ENCODE measurements around the gene ATP13A5.
A peak's percentile ranks its signal among the peaks of the same experiment; 100 is the strongest.

ATP13A5 gene

DNA sequence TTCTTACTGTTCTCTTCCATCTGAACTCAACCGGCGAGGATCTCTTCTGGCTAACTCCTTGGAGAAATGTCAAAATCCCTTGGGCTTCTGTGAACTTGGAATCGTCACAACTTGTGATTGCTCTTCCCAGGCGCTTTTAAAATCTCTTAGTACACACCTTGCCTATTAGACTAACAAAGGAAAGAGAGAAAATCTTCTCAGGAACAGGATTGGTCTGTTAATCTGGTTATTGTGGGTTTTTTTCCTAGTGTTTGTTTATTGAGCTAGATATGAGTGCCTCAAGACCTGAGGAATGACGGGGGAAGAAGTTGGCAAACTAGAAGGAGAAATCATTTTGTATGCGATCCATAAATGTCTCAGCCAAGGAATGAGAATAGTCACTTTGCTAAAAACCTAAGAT lies at the start of gene ATP13A5:
ATP13A5 (minus strand) TSS at position 48 of the 400 bp plus-strand sequence; CDS start at position 20, 28 bp downstream.
- no peak for DNase-seq

- DNase-seq: no peak
Observed at GRCh38 chr3:193418576-193419373, 40.2 kb upstream of the ATP13A5 start.

GRCh38 chr3:193416629-193417028 lies 38.1 kb upstream of the ATP13A5 start:
- no peak for DNase-seq

DNA sequence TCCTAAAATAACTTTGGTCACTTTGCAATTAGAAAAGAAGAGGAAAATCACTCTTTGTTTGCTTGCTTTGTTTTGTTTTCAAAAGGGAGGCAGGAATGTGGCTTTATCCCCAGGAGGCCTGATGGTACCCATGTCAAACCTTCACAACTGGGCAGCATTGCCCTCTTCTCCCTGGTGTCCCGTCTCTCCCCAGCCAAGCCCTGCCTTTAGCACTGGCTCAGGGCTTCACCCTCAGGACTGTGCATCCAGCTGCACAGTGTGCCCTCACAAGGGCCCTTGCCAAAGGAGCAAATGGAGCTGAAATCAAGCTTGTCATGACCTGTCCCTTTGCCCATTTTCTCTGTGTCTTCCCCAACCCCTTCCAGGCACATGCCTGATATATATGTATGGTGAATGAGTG lies 29.1 kb upstream of the ATP13A5 start:
- DNase-seq: no peak

DNA sequence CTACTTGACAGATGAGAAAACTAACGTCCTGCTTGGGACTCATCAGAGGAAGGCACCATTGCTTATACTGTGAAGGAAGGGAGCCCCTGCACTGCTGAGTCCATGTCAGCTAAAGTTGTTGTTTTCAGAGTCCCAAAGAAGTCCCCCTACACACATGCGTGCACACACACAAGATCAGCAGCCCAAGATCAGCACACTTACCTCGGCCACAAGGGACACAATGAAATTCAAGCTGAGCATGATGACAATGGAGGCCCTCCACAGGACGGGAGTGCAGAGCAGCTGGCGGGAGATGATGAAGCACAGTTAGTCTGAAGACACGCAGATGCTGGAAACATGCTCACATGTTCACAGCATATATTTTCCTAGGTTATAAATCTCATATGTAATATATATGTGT lies 28.6 kb upstream of the ATP13A5 start:
- no peak for DNase-seq

DNA sequence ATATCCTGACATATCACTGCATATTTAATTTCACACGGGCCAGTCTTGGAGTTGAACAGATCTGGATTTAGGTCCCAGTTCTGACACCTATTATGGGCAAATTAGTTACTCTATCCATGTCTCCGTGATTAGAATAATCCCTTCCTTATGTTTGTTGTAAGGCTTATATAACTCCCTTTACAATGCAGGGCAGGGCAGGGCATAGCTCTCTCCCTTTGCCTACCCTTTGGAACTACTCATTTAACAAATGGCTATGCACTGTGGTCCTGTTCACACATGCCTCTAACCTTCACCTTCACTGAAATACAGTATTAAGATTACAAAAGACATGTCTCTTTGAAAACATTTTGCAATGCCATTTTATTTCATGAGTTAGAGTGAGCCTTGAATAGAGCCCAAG lies 24.8 kb upstream of the ATP13A5 start:
- no peak for DNase-seq

DNA sequence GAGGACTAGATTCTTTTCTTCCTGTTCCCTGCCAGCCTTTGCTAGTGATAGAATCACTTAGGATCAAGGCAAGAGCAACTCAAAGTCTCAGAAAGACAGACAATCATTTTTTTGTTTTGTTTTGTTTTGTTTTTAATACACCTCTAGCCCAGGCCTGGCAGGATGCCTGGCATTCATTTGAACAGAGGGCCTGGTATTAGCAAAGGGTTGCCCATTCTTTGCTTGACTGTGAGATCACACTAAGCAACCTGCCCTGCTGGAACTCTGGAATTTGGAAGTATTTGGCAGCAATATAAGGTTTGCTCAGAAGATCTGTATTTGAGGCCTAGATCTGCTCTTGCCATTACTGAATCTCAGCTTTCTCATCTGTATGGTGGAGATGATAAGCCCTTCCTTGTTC lies 21.8 kb upstream of the ATP13A5 start:
- DNase-seq: no peak

GRCh38 chr3:193396451-193397244 lies 18.1 kb upstream of the ATP13A5 start:
- no peak for DNase-seq

- DNase-seq: no peak
Observed at GRCh38 chr3:193391902-193392301, 13.3 kb upstream of the ATP13A5 start.

DNA sequence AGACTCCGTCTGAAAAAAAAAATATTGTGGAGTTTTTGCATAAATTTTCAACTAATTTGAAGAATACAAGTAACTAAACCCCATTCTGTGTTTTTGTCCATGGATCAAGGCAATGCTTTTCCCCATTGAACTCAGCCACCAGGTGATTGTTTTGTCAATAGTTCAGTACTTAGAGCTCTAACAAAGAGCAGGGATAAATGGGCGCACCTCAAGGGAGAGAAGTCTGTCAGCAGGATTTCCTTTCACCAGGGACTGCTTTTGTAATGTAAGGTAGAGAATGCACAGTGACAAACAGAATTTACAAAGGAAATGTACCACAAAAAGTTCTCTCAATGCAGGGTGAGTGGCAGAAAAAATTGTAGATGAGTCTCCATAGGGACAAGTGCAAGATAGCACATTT lies 10.8 kb upstream of the ATP13A5 start:
- DNase-seq: no peak

DNA sequence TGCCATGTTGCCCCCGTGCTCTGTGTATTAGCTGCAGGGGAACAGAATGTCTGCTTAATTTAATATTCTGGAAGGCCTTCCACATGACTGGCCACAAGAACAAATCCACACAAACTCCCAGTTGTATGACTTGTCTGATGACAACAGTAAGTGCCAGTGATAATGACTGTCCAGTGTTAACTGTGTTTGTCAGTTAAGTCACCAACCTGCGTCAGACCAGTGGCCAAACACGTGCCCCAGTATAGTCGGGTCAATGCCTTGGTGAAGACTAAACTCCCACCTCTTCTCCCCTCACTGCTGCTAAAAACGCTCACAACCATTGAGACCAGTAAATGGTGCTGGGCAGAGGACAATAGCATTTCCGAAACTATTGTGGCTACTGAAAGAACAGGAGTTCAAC lies 9.8 kb upstream of the ATP13A5 start:
- peak; percentile 58 for DNase-seq

DNA sequence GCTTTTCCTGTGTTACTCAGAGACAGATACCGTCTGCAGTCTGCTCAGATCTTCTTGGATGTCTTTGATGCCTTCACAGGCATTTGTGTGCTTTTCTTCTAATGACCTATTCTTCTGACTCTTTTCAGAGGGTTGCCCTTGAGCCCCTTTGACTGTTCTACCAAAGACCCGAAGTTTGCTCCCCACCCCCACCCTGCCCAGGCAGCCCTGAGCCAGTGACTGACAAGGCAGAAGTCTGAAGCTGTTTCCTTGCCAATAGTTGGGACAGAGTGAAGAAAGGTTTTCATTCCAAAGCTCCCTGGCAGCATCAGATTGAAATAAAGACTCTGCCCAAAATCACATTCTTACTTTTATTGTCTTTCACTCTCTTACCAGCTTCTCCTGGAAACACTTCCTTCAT lies 9.0 kb upstream of the ATP13A5 start:
- peak; percentile 28 for DNase-seq

DNA sequence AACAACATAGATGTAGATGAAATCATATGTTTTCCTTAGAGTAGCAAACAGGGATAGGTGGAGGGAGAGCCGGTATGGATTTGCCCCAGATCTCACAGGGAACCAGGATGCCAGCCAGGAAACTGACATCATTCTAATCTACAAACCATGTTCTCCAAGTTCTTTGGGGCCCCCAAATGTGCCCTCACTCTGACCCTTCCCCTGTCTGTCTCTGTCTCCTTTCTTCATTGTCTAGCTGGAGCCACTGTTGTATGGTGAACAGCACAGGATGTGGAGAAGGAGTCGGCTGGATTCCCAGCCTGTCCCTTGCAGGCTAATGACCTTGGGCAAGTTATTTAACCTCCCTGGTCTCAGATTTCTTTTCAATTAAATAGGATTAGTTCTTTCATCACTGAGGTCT lies 962 bp downstream of the ATP13A5 start:
- peak; percentile 34 for DNase-seq

GRCh38 chr3:193375614-193376013 lies 2.9 kb downstream of the ATP13A5 start:
- DNase-seq: no peak

GRCh38 chr3:193372783-193373182 lies 5.8 kb downstream of the ATP13A5 start:
- no peak for DNase-seq

DNA sequence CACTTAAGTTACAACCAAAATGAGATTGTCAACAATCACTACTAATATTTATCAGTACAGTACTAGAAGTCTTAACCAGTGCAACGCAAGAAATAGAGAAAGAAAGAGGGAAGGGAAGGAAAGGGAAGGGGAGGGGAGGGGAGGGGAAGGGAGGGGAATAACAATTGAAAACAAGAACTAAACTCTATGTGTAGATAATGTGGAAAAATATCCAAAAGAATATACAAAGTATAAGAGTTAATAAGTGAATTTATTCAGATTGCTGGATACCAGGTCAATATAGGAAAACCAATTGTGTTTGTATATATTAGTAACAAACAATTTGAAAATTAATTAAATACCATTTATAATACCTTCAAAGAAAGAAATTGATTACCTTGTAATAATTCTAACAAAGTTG lies 10.7 kb downstream of the ATP13A5 start:
- DNase-seq: no peak

- no peak for DNase-seq
Observed at GRCh38 chr3:193357291-193357690, 21.3 kb downstream of the ATP13A5 start.

DNA sequence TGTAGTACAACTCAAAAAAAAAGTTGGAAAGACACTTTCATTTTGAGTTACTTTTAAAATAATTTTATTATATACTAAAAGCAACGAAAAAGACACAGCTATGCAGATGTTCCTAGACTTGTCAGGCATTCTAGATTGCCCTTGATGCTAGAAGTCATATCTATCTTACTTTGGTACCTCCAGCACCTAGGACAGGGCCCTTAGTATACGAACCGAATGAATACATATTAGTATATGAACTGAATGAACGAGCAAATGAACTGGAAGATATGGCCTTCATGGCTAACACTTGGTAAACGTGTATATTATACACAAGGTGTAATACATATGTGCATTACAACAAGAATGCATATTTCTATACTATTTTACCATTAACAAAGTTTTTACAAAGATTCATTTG lies 24.1 kb downstream of the ATP13A5 start:
- DNase-seq: no peak

- no peak for DNase-seq
Observed at GRCh38 chr3:193350744-193351143, 27.8 kb downstream of the ATP13A5 start.

DNA sequence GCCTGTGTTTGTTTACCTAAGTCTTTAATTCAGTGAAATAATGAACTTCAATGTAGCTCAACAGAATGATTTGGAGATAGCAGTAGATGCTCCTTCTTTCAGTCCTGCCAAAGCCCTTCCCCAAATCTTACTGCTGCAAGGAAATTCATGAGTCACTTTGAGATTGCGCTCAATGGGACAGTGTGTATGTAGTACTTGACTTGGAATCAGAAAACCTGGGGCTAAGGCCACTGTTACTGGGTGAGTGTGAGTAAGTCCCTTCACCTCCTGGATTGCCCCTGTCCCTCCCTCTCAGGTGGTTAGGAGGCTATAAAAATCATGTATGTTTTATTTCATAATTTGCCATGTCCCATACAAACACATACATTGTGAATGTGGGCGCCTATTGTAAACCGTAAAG lies 29.9 kb downstream of the ATP13A5 start:
- no peak for DNase-seq

- DNase-seq: peak; percentile 71
Observed at GRCh38 chr3:193347521-193348501, 30.7 kb downstream of the ATP13A5 start.

DNA sequence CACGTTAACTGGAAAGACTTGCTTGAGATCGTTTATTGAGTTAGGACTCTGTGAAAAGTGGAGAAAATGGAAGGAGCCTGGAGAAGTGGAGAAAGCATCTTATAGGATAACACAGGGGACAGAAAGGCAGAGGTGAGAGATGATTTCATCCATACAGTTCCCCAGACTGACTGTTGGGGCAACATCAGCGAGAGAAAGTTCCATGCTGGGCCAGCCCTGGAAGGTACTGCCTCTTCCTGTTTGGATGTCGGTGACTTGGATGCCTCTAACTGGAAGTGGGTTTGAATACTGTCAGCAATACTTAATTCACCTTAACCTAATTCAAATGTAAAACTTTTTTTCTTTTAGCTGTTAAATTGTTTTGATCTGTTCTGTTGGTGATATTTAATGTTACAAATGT lies 32.3 kb downstream of the ATP13A5 start:
- no peak for DNase-seq

GRCh38 chr3:193345431-193345830 lies 33.1 kb downstream of the ATP13A5 start:
- no peak for DNase-seq

Data from retina (tissue), 1 donor.